Adrenal gland (tissue), 12 donors: ENCODE data around the gene PEF1. TPM values are rescaled to one million over a fixed set of nuclear protein-coding genes. Genes with fewer than 3 reads are reported as not detected.

Experiments used
- DNase-seq, 7 donors: peaks; one replicate each; pipeline ENCODE4 v3.0.0-alpha.2; 2019 to 2020
- H3K27ac ChIP-seq, 5 donors: fragments of 200-600 bp; sonication (generic) in 4 of 5; 1 replicate in 3 of 5; 2 replicates in 2 of 5; pipeline versions ENCODE4 v1.5.1 to v1.8.0; 2016 to 2020; ENCODE audit warnings: mild to moderate bottlenecking in 1 of 5
- H3K27me3 ChIP-seq: fragments of 200-600 bp; 2 replicates; pipeline ENCODE4 v1.8.0; 2021
- H3K36me3 ChIP-seq, 2 donors: fragments of 200-600 bp; replicated peaks in 1 of 2; 1 replicate in 1 of 2; 2 replicates in 1 of 2; pipeline versions ENCODE4 v1.5.1 to v1.8.0; 2018 to 2022
- H3K4me1 ChIP-seq, 2 donors: fragments of 200-600 bp; replicated peaks in 1 of 2; 1 replicate in 1 of 2; 2 replicates in 1 of 2; pipeline versions ENCODE4 v1.5.1 to v1.8.0; 2018 to 2021
- H3K4me3 ChIP-seq, 4 donors: fragments of 200-600 bp; sonication (generic) in 3 of 4; one replicate each; pipeline ENCODE4 v1.5.1; 2016 to 2018
- H3K9me3 ChIP-seq, 3 donors: fragments of 200-600 bp; sonication (generic) in 1 of 3; replicated peaks in 1 of 3; 1 replicate in 2 of 3; 2 replicates in 1 of 3; pipeline versions ENCODE4 v1.5.1 to v1.8.0; 2016 to 2021
- POLR2A ChIP-seq, 2 donors: fragments of 450-650 bp; IDR thresholded peaks; one replicate each; pipeline ENCODE4 v1.6.1; 2017; ENCODE audit warnings: antibody characterized with exemption in 2 of 2, mild to moderate bottlenecking in 2 of 2, moderate library complexity in 1 of 2
- WGBS, 4 donors: extraction: QIAGEN DNeasy Blood & Tissue Kit in 2 of 4; methylation state at CpG; one replicate each; pipeline versions ENCODE4 v1.1.5 to v1.1.7; 2013 to 2017; 5-methylcytosine and 5-hydroxymethylcytosine counted together
- intact Hi-C, 2 donors: fragments of 100-400 bp; cut with DNase I; formaldehyde crosslinking; loops; one replicate each; pipeline versions ENCODE4 v1.14.1 to v1.15.0; 2022 to 2023
- polyA plus RNA-seq, 3 donors: library from polyadenylated mRNA; stranded (reverse); fragments of 200-250 nt in 2 of 3; fragments of 350-450 nt in 1 of 3; fragmentation: Illumina TruSeq in 1 of 3; extraction: RNeasy Lipid Tissue Mini Kit (QIAGEN cat#74804) in 1 of 3; gene quantifications; one replicate each; pipeline ENCODE4 v1.2.3, GENCODE V29; 2013 to 2014
- total RNA-seq, 9 donors: library from RNA; depleted of rRNA in 4 of 9; stranded (reverse); fragments of >200 nt in 4 of 9; fragments of 120-200 nt in 1 of 9; fragmentation: NEBNext Ultra II Directional in 1 of 9; extraction: Animal tissue kit (Norgen Biotek cat#: 25700) in 1 of 9; gene quantifications; one replicate each; pipeline versions ENCODE4 v1.1.0 to v1.2.4, GENCODE V29; 2013 to 2023
- TF ChIP-seq, protein P1 (sequence below), 6 experiments: fragments of 450-650 bp in 4 of 6; fragments of 200-600 bp in 2 of 6; sonication (generic) in 1 of 6; IDR thresholded peaks; 1 replicate in 5 of 6; 2 replicates in 1 of 6; pipeline versions ENCODE4 v1.5.1 to v1.8.0; 2016 to 2021; ENCODE audit warnings: antibody characterized with exemption in 6 of 6, mild to moderate bottlenecking in 2 of 6, moderate library complexity in 1 of 6
- donor health status: healthy with polysubstance abuse.
- donor health status: Bipolar disorder and iron deficiency.
- donor health status: DM: yes; HTN: yes; CAD: no.
- donor health status: DM: no; HTN: no; CAD: no.
- donor health status: DM: no; HTN: no; CAD: no.
- donor health status: DM: yes; HTN: yes; CAD: no.

Gene PEF1
- total and polyA plus RNA-seq, 12 donors, result 58.2 to 132 (median 86.2) TPM

DNA sequence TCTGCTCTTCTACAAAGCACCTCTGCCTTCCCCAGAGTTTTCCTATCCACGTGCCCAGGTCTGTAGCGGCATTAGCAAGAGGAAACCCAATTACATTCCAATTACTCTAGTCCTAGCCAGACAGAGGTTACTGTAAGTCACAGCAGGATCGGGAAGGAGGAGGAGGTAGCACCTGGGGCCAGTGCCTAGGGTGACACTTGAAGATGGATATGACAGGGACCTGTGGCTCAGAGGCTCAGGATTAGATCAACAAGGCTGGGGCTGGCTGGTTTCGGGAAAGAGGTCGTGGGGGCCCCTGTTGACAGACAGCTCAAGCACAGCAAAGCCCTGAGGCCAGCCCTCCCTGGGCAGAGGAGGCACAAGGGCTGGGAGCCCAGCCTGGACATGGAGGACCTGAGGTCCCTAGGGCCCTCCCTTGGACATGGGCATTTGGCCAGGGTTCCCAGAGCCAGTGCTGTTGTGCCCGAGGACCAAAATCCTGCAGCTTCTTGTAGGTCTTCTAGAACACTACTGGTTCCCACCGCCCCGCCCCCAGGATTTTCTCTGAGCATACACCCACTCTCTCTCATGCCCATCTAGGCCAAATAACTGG lies 30.2 kb downstream of the PEF1 start:
- Histone ChIP-seq H3K36me3 (no peaks in the 10 kb centered on the region), H3K4me3 (no peak overlapping the region), H3K9me3 (no peaks in the 10 kb centered on the region), H3K27ac (no peak overlapping the region), H3K4me1 (peaks cover 8 to 13% of the 10 kb centered on the region in 2 donors), H3K27me3 (peaks cover 8% of the 10 kb centered on the region)
- intact Hi-C loops, result no loop called here
- DNase-seq, result peak in 1 of 7 donors; percentile 11
- TF ChIP-seq POLR2A (IDR thresholded peaks at IDR 0.05), result no peak
- 85 to 92% (median 90%) methylated on average over 7 to 8 of the region's 8 CpGs for WGBS, 4 donors

DNA sequence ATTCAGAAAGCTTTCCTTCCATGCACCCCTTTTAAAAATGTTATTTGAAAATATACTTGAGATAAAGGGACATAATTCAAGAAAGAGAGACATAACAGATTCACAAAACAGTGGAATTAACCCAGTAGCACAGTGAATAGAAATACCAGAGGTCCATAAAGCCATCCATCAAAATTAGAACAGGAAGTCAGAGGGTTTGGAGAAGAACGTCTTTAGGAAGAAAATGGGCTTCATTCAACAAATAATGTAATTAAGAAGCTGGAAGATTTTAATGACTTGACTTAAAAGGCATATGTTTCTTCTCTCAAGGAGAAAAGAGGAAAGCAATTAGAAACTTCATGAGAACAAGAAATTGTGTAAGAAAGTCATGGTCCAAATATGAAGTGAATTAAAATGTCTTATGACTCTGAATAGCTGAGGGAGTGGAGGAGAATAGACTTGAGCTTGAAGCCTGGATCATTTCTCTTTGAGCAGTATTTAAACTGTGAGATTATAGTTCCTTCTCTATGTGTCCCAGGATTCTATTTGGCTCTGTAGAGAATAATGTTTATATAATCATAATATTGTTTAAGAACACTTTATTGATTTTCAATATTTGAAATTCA lies 35.1 kb downstream of the PEF1 start:
- H3K4me3 ChIP-seq, result no peak overlapping the region
- TF ChIP-seq POLR2A (IDR thresholded peaks at IDR 0.05), result no peak
- TF ChIP-seq, protein P1, sequence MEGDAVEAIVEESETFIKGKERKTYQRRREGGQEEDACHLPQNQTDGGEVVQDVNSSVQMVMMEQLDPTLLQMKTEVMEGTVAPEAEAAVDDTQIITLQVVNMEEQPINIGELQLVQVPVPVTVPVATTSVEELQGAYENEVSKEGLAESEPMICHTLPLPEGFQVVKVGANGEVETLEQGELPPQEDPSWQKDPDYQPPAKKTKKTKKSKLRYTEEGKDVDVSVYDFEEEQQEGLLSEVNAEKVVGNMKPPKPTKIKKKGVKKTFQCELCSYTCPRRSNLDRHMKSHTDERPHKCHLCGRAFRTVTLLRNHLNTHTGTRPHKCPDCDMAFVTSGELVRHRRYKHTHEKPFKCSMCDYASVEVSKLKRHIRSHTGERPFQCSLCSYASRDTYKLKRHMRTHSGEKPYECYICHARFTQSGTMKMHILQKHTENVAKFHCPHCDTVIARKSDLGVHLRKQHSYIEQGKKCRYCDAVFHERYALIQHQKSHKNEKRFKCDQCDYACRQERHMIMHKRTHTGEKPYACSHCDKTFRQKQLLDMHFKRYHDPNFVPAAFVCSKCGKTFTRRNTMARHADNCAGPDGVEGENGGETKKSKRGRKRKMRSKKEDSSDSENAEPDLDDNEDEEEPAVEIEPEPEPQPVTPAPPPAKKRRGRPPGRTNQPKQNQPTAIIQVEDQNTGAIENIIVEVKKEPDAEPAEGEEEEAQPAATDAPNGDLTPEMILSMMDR (IDR thresholded peaks at IDR 0.05), result no peak
- no peaks in the 10 kb centered on the region for H3K36me3 ChIP-seq
- 11 to 33% (median 20%) methylated on average over 1 of the region's 1 CpG for WGBS, 4 donors
- intact Hi-C loops, result no loop called here
- no peaks in the 10 kb centered on the region for H3K9me3 ChIP-seq
- H3K27me3 ChIP-seq, result no peaks in the 10 kb centered on the region
- DNase-seq, result no peak
- H3K4me1 ChIP-seq, result no peaks in the 10 kb centered on the region
- no peak overlapping the region for H3K27ac ChIP-seq

DNA sequence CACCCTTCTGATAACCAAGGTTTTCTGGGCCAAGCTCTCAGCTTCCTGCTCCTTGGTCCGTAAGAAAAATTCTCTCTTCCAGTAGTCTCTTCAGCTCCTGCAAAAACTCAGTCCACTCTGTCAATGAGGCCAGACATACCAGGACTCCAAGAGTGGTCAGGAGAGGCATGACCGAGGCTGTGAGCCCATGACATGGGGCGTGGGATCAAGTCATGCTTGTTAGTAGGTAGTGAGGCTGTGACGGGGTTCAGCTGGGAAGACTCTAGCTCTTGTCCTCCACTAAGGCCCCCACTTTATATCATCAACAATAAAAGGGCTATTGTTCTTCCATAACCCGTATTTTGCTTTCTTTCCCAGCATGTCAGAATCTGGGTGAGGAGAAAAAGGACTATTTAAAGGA lies 37.3 kb downstream of the PEF1 start:
- H3K27me3 ChIP-seq, result no peaks in the 10 kb centered on the region
- intact Hi-C loops, result no loop called here
- TF ChIP-seq POLR2A (IDR thresholded peaks at IDR 0.05), result no peak
- no peaks in the 10 kb centered on the region for H3K36me3 ChIP-seq
- no peaks in the 10 kb centered on the region for H3K9me3 ChIP-seq
- H3K4me3 ChIP-seq, result no peak overlapping the region
- no peak overlapping the region for H3K27ac ChIP-seq
- DNase-seq, result no peak
- no peaks in the 10 kb centered on the region for H3K4me1 ChIP-seq
- WGBS, 4 donors, result 79 to 89% (median 85%) methylated on average over 5 of the region's 5 CpGs

DNA sequence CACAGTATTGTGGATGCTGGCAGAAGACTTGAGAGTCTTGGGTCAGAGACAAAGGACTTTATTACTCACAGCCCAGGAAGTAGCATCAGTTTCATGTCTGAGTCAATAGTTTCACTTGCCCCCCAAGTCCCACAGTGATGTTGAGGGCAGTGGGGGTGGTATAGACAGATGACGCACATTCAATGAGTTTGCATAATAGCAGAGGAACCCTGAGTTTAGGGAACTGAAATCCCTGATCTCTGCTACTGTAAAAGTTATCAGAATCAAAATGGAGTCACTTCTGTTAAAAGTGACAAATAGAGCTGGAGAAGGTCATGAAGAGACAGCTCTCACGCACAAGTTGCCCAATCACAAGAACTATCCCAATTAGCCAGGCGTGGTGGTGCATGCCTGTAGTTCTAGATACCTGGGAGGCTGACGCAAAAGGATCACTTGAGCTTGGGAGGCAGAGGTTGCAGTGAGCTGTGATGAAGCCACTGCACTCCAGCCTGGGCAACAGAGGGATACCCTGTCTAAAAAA lies 38.7 kb downstream of the PEF1 start:
- Histone ChIP-seq H3K4me1 (no peaks in the 10 kb centered on the region), H3K9me3 (no peaks in the 10 kb centered on the region), H3K36me3 (no peaks in the 10 kb centered on the region), H3K27me3 (no peaks in the 10 kb centered on the region), H3K27ac (no peak overlapping the region), H3K4me3 (no peak overlapping the region)
- intact Hi-C loops, result no loop called here
- peak in 1 of 7 donors; percentile 13 for DNase-seq
- 61 to 82% (median 74%) methylated on average over 4 of the region's 4 CpGs for WGBS, 4 donors
- no peak for TF ChIP-seq POLR2A (IDR thresholded peaks at IDR 0.05)
- TF ChIP-seq, protein P1 (IDR thresholded peaks at IDR 0.05), result no peak

DNA sequence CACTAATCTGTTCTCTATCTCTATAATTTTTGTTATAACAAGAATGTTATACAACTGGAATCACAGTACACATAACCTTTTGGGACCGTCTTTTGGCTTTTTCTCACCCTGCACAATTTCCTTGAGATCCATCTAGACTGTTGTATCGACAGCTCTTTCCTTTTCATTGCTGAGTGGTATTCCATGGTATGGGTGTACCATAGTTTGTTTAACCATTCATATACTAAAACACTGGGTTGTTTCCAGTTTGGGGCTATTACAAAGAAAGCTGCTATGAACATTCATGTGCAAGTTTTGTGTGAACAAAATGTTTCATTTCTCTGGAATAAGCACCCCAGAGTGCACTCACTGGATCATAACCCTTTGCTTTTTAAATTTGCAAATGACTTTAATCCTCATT lies 42.6 kb downstream of the PEF1 start:
- 90 to 95% (median 94%) methylated on average over 2 of the region's 2 CpGs for WGBS, 4 donors

More for the DNA sequence above, 42.6 kb downstream of the PEF1 start:
- intact Hi-C loops, result no loop called here
- Histone ChIP-seq H3K9me3 (no peaks in the 10 kb centered on the region), H3K4me1 (no peaks in the 10 kb centered on the region), H3K27me3 (no peaks in the 10 kb centered on the region), H3K27ac (no peak overlapping the region), H3K4me3 (no peak overlapping the region), H3K36me3 (no peaks in the 10 kb centered on the region)
- TF ChIP-seq, protein P1 (IDR thresholded peaks at IDR 0.05), result no peak
- no peak for TF ChIP-seq POLR2A (IDR thresholded peaks at IDR 0.05)
- no peak for DNase-seq
